Ishikawa (cell line): ENCODE data around the gene NTN1.

Experiments
- CEBPB ChIP-seq: IDR thresholded peaks from 2 replicates; pipeline ENCODE4 v1.6.1; 2012
- CREB1 ChIP-seq: IDR thresholded peaks from 2 replicates; pipeline ENCODE4 v1.6.1; 2012; ENCODE audit warnings: low read depth
- EGR1 ChIP-seq: IDR thresholded peaks from 2 replicates; pipeline ENCODE4 v1.6.1; 2012
- EP300 ChIP-seq: IDR thresholded peaks from 2 replicates; pipeline ENCODE4 v1.6.1; 2012; ENCODE audit warnings: borderline replicate concordance
- FOXM1 ChIP-seq: IDR thresholded peaks from 2 replicates; pipeline ENCODE4 v1.6.1; 2012; ENCODE audit warnings: low read depth, borderline replicate concordance
- MAX ChIP-seq: IDR thresholded peaks from 2 replicates; pipeline ENCODE4 v1.6.1; 2012
- NFIC ChIP-seq: IDR thresholded peaks from 2 replicates; pipeline ENCODE4 v1.6.1; 2012
- RAD21 ChIP-seq: IDR thresholded peaks from 2 replicates; pipeline ENCODE4 v1.6.1; 2012; ENCODE audit warnings: low read depth
- REST ChIP-seq: IDR thresholded peaks from 2 replicates; pipeline ENCODE4 v1.6.1; 2012; ENCODE audit warnings: low read depth, mild to moderate bottlenecking
- TAF1 ChIP-seq: IDR thresholded peaks from 2 replicates; pipeline ENCODE4 v1.6.1; 2012; ENCODE audit warnings: low read depth, mild to moderate bottlenecking
- TCF12 ChIP-seq: IDR thresholded peaks from 2 replicates; pipeline ENCODE4 v1.6.1; 2012; ENCODE audit warnings: low read depth
- TEAD4 ChIP-seq: IDR thresholded peaks from 2 replicates; pipeline ENCODE4 v1.6.1; 2012
- USF1 ChIP-seq: IDR thresholded peaks from 2 replicates; pipeline ENCODE4 v1.6.1; 2012
- YY1 ChIP-seq: IDR thresholded peaks from 2 replicates; pipeline ENCODE4 v1.6.1; 2012; ENCODE audit warnings: low read depth
- ZBTB7A ChIP-seq: IDR thresholded peaks from 2 replicates; pipeline ENCODE4 v1.6.1; 2012; ENCODE audit warnings: low read depth

Gene NTN1

GRCh38 chr17:9189870-9190269 lies 168.6 kb downstream of the NTN1 start:
- TF ChIP-seq CREB1, result no peak
- no peak for TF ChIP-seq TCF12
- no peak for TF ChIP-seq MAX
- no peak for TF ChIP-seq YY1
- TF ChIP-seq TAF1, result no peak
- no peak for TF ChIP-seq RAD21
- TF ChIP-seq TEAD4, result no peak
- no peak for TF ChIP-seq EGR1
- no peak for TF ChIP-seq EP300

- TF ChIP-seq CEBPB (no peak), REST (no peak), TCF12 (no peak), FOXM1 (no peak), CREB1 (no peak), USF1 (no peak), TAF1 (no peak), YY1 (no peak), NFIC (no peak), EP300 (no peak), TEAD4 (no peak), ZBTB7A (no peak), RAD21 (no peak), EGR1 (no peak), MAX (no peak)
Observed at GRCh38 chr17:9192010-9192409, 170.7 kb downstream of the NTN1 start.

- no peak for TF ChIP-seq EGR1
- no peak for TF ChIP-seq TEAD4
- TF ChIP-seq FOXM1, result no peak
- TF ChIP-seq CREB1, result no peak
- TF ChIP-seq TCF12, result no peak
- TF ChIP-seq YY1, result no peak
- TF ChIP-seq USF1, result no peak
- TF ChIP-seq TAF1, result no peak
- TF ChIP-seq REST, result no peak
Observed at GRCh38 chr17:9195411-9195810, 174.1 kb downstream of the NTN1 start.

GRCh38 chr17:9195961-9196670 lies 174.8 kb downstream of the NTN1 start:
- TF ChIP-seq REST, result no peak
- TF ChIP-seq TEAD4, result no peak
- no peak for TF ChIP-seq ZBTB7A
